OCI-LY7 (cell line): Measurements from ENCODE around the gene PPP6R3.

Experiments
- EZH2phosphoT487 ChIP-seq: fragments of 200-600 bp; sonication (generic); IDR thresholded peaks from 2 replicates; pipeline ENCODE4 v1.6.1; 2018; ENCODE audit warnings: low read depth, borderline replicate concordance, mild to moderate bottlenecking, mixed run types, antibody characterized with exemption, low read length, moderate library complexity, mixed read lengths
- TF ChIP-seq, protein P1 (sequence below): fragments of 200-600 bp; sonication (generic); conservative IDR thresholded peaks from 2 replicates; pipeline ENCODE4 v1.5.1; 2014; ENCODE audit warnings: mild to moderate bottlenecking, antibody characterized with exemption, low read length, moderate library complexity, mixed read lengths

DNA sequence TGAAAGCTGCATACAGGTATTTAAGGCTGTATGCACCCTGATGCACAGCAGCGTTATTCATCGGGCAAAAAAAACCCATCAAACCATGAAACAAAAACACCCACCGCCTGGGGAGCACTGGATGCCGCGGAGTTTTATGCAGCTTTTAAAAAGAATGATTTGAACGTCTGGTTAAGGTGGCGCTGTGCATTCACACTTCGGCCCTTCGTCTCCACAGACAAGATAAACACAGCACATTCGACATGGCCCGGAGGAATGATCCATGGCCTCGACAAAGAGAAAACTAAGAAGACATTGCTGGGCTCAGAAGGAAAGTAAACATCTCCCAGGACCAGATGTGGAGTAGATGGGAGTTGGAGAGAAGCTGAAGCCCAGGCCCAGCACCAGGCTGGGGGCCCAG lies 183.0 kb downstream of the PPP6R3 start:
- TF ChIP-seq, protein P1, sequence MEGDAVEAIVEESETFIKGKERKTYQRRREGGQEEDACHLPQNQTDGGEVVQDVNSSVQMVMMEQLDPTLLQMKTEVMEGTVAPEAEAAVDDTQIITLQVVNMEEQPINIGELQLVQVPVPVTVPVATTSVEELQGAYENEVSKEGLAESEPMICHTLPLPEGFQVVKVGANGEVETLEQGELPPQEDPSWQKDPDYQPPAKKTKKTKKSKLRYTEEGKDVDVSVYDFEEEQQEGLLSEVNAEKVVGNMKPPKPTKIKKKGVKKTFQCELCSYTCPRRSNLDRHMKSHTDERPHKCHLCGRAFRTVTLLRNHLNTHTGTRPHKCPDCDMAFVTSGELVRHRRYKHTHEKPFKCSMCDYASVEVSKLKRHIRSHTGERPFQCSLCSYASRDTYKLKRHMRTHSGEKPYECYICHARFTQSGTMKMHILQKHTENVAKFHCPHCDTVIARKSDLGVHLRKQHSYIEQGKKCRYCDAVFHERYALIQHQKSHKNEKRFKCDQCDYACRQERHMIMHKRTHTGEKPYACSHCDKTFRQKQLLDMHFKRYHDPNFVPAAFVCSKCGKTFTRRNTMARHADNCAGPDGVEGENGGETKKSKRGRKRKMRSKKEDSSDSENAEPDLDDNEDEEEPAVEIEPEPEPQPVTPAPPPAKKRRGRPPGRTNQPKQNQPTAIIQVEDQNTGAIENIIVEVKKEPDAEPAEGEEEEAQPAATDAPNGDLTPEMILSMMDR: no peak
- no peak for TF ChIP-seq EZH2phosphoT487
